NCI-H748 (cell line): ENCODE measurements around the gene ATOSA.

Experiments
- DNase-seq: peaks from one replicate; lab custom pipeline; 2025; ENCODE audit not compliant: unreplicated experiment; lab: John Stamatoyannopoulos, UW

Gene ATOSA

GRCh38 chr15:52679232-52680040 lies at the start of gene ATOSA:
ATOSA (minus strand) TSS chr15:52679388; CDS start chr15:52678021, 1,367 bp downstream.
- peak; percentile 86 for DNase-seq

GRCh38 chr15:52728899-52729298 lies 49.7 kb upstream of the ATOSA start:
- no peak for DNase-seq

- DNase-seq: no peak
Observed at GRCh38 chr15:52727815-52728214, 48.6 kb upstream of the ATOSA start.

- no peak for DNase-seq
Observed at GRCh38 chr15:52726195-52726594, 47.0 kb upstream of the ATOSA start.

GRCh38 chr15:52718551-52718950 lies 39.4 kb upstream of the ATOSA start:
- no peak for DNase-seq

- no peak for DNase-seq
Observed at GRCh38 chr15:52717924-52718323, 38.7 kb upstream of the ATOSA start.

- no peak for DNase-seq
Observed at GRCh38 chr15:52717481-52717880, 38.3 kb upstream of the ATOSA start.

- no peak for DNase-seq
Observed at GRCh38 chr15:52716536-52716935, 37.3 kb upstream of the ATOSA start.

GRCh38 chr15:52715411-52715810 lies 36.2 kb upstream of the ATOSA start:
- DNase-seq: no peak

GRCh38 chr15:52714968-52715367 lies 35.8 kb upstream of the ATOSA start:
- no peak for DNase-seq

- no peak for DNase-seq
Observed at GRCh38 chr15:52710708-52711389, 31.7 kb upstream of the ATOSA start.

- no peak for DNase-seq
Observed at GRCh38 chr15:52710050-52710707, 31.0 kb upstream of the ATOSA start.

GRCh38 chr15:52709187-52709981 lies 30.2 kb upstream of the ATOSA start:
- DNase-seq: peak; percentile 19

- no peak for DNase-seq
Observed at GRCh38 chr15:52706091-52706490, 26.9 kb upstream of the ATOSA start.

GRCh38 chr15:52702390-52702789 lies 23.2 kb upstream of the ATOSA start:
- no peak for DNase-seq

GRCh38 chr15:52699457-52699856 lies 20.3 kb upstream of the ATOSA start:
- no peak for DNase-seq

GRCh38 chr15:52698514-52698913 lies 19.3 kb upstream of the ATOSA start:
- no peak for DNase-seq

GRCh38 chr15:52697051-52697450 lies 17.9 kb upstream of the ATOSA start:
- no peak for DNase-seq

- no peak for DNase-seq
Observed at GRCh38 chr15:52695154-52695553, 16.0 kb upstream of the ATOSA start.

- no peak for DNase-seq
Observed at GRCh38 chr15:52689562-52689961, 10.4 kb upstream of the ATOSA start.

GRCh38 chr15:52683580-52683979 lies 4.4 kb upstream of the ATOSA start:
- DNase-seq: no peak
